Testis (tissue), 2 donors: ENCODE data around the gene PDCD11.

Experiments used
- CTCF ChIP-seq, 3 experiments: fragments of 450-650 bp in 2 of 3; fragments of 200-600 bp in 1 of 3; sonication (generic) in 1 of 3; IDR thresholded peaks; one replicate each; pipeline ENCODE4 v1.5.1; 2016 to 2019; ENCODE audit warnings: antibody characterized with exemption in 3 of 3, mild to moderate bottlenecking in 2 of 3, moderate library complexity in 1 of 3
- POLR2A ChIP-seq: fragments of 450-650 bp; IDR thresholded peaks from one replicate; pipeline ENCODE4 v1.6.1; 2017; ENCODE audit warnings: antibody characterized with exemption, mild to moderate bottlenecking, moderate library complexity

GRCh38 chr10:103367379-103367781 is 29.0 kb upstream of the PDCD11 start:
- TF ChIP-seq CTCF (IDR thresholded peaks at IDR 0.05) (no peak), POLR2A (no peak)
